Activated CD4-positive, CD25-positive, alpha-beta regulatory T cell treated with anti-CD3 and anti-CD28 coated beads, Interleukin-2, amount 50 U/mL, for 16 hours (primary cell): ENCODE results near the gene OR10D3.
"Not testable (repeated sequence)": the region's sequence is repeated elsewhere in the genome, so short reads cannot be mapped to it uniquely, and the experiment has no call there.

Source experiments
- DNase-seq: peaks from one replicate; pipeline ENCODE4 v3.0.0-alpha.2; 2020; ENCODE audit warnings: low read depth, low spot score

Gene OR10D3

GRCh38 chr11:124194293-124195188 is 11.4 kb downstream of the OR10D3 start:
- DNase-seq: no peak

GRCh38 chr11:124195189-124195734 is 12.1 kb downstream of the OR10D3 start:
- no peak for DNase-seq

- no peak for DNase-seq
Observed at GRCh38 chr11:124197999-124198398, 14.9 kb downstream of the OR10D3 start.

GRCh38 chr11:124198897-124199296 is 15.8 kb downstream of the OR10D3 start:
- no peak for DNase-seq

GRCh38 chr11:124199702-124200101 is 16.6 kb downstream of the OR10D3 start:
- DNase-seq: no peak

- DNase-seq: no peak
Observed at GRCh38 chr11:124200671-124201070, 17.5 kb downstream of the OR10D3 start.

- DNase-seq: no peak
Observed at GRCh38 chr11:124202951-124203350, 19.8 kb downstream of the OR10D3 start.

- no peak for DNase-seq
Observed at GRCh38 chr11:124204008-124204407, 20.9 kb downstream of the OR10D3 start.

- DNase-seq: no peak
Observed at GRCh38 chr11:124207102-124207792, 24.1 kb downstream of the OR10D3 start.

GRCh38 chr11:124209824-124210357 is 26.7 kb downstream of the OR10D3 start:
- DNase-seq: no peak

GRCh38 chr11:124210421-124210820 is 27.3 kb downstream of the OR10D3 start:
- DNase-seq: no peak

GRCh38 chr11:124211321-124211720 is 28.2 kb downstream of the OR10D3 start:
- DNase-seq: no peak

- DNase-seq: no peak
Observed at GRCh38 chr11:124214027-124214426, 30.9 kb downstream of the OR10D3 start.

- no peak for DNase-seq
Observed at GRCh38 chr11:124219126-124219525, 36.0 kb downstream of the OR10D3 start.

- no peak for DNase-seq
Observed at GRCh38 chr11:124222407-124222806, 39.3 kb downstream of the OR10D3 start.

GRCh38 chr11:124224618-124225423 is 41.7 kb downstream of the OR10D3 start:
- not testable (repeated sequence) for DNase-seq

GRCh38 chr11:124225471-124225870 is 42.3 kb downstream of the OR10D3 start:
- DNase-seq: no peak

- DNase-seq: no peak
Observed at GRCh38 chr11:124233376-124233775, 50.2 kb downstream of the OR10D3 start.
